Measurements from ENCODE around the gene HNF1B.
A peak's percentile ranks its signal among the peaks of the same experiment; 100 is the strongest.
"Not testable (repeated sequence)": the region's sequence is repeated elsewhere in the genome, so short reads cannot be mapped to it uniquely, and the experiment has no call there.

The HNF1B gene, protein sequence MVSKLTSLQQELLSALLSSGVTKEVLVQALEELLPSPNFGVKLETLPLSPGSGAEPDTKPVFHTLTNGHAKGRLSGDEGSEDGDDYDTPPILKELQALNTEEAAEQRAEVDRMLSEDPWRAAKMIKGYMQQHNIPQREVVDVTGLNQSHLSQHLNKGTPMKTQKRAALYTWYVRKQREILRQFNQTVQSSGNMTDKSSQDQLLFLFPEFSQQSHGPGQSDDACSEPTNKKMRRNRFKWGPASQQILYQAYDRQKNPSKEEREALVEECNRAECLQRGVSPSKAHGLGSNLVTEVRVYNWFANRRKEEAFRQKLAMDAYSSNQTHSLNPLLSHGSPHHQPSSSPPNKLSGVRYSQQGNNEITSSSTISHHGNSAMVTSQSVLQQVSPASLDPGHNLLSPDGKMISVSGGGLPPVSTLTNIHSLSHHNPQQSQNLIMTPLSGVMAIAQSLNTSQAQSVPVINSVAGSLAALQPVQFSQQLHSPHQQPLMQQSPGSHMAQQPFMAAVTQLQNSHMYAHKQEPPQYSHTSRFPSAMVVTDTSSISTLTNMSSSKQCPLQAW

DNA sequence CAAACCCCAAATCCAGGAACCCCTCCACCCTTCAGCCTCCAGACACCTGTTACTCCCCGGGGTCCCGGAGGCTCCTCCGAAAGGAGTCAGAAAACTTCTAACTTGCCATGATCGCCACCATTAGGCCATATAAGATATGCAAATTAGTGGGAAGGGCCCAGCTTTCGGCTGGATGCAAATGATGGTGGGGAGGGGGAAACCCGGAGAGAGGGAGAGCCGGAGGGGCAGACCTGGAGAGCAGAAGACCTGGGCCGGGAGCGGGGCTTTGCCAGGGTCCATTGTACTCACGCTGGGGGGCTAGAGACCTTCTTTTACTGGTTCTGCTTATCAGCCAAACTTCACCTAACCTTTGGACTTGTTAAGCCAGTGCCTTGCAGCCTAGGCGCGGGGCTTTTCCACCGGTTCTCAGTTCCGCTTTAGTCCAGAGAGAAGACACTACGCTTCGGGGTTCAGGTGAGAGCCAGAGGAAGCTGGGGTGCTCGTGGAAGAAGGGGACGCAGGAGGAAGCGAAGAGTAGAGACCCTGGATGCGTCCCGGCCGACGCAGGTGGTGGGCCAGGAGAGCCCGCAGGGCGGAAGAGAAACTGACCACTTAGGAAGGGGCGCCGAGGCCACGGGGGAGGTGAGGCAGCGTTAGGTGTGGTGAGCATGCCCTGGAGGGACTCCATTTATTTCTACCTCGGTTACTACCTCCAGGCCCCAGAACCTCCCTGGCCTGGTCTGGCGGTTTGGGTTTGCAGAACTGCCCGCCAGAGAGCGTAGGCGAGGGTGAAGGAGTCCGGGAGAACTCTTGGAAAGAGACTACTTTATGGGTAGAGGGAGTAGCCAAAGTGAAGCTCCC lies at the start of gene HNF1B:
Gene HNF1B, minus strand, starts transcription at position 99 of the 840 bp plus-strand sequence. CDS start 175 bp downstream, outside the sequence.
- no peak for DNase-seq (ENCODE audit: low read depth)

DNA sequence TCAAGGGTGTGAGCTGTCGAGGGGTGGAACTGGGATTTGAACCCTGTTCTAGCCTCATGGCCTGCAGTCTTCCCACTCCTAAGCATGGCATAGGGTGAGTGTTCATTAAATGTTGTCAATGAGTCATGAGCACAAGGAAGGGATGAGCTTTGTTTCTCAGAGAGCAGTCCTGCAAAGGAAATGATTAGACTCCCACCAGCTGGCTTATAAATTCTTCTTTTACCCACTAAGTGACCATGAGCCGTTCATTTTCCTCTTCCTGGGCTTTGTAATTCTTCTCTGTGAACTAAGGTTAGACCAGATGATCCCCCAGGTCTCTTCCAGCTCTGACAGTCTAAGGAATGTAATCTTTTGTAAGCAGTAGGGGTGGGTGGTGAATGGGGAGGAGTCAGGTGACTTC lies 47.9 kb upstream of the HNF1B start:
- DNase-seq (ENCODE audit: low read depth), result peak; percentile 45

DNA sequence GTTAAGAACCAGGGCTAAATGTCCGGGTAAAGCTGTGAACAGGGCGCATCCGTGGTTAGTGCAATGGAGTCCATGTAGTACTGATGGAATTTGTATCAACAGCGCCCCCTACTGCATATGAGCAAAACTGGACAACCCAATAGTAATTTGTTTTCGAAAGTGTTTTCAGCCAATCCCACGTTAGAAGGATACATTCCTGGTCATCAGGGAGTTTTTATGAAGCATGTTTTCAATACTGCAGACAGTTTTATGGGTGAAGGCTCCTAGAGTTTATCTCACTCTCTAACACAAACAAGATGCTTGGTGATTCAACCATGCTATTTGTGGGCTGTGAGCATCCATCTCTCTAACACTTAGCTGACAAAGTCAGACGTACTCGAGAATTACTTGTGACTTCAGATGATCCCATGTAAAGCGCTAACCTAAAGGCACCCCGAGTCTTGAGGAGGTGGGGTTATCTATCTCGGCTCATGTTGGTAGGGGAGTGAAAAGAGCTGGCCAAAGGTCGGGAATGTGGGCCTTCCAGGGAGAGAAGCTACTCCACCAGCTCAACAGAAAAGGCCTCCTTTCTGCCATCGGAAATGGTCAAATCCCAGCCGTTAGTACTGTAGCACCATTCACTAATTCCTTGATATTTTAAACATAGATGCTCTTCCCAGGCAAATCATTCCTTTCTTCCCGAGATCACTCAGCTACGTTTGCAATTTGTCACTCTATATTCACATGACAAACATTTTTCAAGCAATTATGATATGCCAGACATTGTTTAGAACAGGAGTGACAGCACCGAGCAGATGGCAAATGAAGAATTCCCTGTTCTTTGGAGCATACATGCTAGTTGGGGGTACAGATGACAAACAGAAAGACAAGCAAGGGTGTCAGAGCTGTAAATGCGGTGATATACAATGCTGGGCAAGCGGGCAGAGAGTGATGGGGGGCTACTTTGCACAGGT lies 46.9 kb upstream of the HNF1B start:
- DNase-seq (ENCODE audit: low read depth), result no peak

DNA sequence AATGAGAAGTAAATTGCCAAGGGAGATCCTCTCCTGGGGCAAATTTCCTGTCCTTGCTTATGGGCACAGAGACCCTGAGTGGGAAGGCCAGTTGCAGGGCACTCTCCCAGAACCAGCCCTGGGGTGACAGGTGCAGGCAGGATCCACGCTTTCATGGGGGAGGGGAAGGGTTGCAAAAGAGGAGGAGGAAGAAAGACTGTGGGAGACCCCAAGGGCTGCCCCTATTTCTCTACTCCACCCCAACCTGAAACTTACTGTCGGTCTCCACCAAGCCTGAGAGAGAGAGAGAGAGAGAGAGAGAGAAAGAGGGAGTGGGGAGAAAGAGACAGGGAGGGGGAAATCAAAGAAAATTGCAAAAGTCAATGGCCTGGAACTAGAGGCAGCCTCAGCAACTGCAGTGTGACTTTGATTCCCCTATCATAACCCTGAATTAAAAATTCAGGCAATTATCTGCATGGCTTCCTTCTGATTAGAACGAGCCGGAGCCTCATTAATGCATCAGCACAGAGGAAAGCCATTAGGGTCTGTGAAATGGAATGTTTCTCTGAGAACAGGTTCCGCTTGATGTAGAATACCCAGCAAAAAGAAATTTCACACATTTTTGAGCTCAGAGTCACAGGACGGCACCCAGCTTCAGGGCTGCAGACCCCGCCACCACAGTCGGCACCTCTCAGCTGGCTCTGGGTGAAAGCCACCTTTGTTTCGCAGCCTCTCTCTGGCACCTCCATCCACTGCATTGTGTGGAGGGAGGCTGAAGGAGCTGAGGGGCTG lies 45.1 kb upstream of the HNF1B start:
- DNase-seq (ENCODE audit: low read depth), result no peak

DNA sequence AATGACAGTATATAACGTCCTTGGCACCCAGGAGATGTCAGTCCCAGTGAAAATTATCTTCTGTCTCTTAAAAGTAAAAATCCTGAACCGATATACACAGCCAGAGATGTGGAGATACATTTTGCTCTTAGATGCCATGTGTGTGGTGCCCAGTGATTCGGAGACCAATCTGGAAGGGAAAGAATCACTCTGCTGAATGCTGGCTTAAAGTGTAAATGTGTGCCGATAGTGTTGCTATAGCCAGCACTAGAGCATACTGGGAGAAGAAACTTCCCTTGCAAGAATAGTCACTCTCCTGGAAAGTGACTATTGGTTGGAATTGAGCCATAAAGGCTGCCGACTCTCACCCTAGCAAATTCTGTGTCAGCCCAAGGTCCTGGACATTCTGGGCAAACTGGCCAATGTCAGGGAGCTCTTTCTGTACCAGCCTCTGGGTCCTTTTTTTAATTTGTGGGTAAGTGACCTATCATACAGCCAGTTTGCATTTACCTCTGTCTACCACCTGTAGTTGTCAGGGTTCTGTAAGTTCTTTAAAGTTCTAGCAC lies 44.2 kb upstream of the HNF1B start:
- DNase-seq (ENCODE audit: low read depth), result no peak

DNA sequence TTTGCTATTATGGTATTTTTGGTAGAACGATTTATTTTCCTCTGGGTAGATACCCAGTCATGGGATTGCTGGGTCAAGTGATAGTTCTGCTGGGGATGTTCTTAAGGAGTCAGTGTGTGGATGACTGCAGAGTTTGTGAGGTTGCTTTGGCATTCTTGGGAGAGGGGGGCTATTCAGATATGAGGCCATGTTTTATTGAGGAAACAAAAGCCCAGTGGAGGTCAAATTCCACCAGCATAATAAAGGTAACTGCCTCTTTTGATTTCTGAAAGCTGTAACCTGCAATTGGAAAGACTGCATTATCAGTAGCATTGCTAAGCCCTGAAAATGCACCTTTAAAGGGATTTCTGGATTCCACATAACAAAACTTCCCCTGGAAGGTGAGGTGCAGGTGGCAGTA lies 43.7 kb upstream of the HNF1B start:
- DNase-seq (ENCODE audit: low read depth), result no peak

DNA sequence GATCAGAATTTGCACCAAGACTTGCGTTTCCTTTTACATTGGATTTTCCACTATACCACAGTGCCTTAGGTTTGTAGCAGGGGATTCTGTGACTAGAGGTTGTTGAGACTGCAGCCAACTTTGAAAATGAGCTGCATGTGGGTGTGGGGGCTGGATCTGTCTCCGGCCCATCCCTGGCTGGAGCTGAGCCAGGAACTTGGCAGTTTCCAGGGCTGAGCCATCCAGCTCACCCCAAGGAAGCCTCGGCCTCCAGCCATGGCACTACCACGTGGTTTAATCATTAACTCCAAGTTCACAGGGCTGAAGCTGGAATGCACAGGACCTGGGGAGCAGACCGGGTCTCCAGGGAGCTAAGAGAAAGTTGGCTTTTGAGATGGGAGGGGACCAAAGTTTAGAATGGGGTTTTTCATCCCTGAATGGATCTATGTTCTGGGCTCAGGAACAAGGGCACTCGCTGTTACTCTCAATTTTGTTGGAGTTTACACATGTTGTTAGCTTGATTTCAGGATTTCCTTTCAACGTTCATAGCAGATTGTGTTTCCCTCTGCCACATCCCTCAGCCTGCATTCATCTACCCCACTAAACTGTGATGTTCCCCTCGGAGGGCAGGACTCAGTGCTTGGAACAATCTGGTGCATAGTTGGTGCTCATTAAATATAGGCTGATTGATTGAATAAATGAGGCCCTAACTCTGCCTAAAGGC lies 42.3 kb upstream of the HNF1B start:
- DNase-seq (ENCODE audit: low read depth), result no peak

DNA sequence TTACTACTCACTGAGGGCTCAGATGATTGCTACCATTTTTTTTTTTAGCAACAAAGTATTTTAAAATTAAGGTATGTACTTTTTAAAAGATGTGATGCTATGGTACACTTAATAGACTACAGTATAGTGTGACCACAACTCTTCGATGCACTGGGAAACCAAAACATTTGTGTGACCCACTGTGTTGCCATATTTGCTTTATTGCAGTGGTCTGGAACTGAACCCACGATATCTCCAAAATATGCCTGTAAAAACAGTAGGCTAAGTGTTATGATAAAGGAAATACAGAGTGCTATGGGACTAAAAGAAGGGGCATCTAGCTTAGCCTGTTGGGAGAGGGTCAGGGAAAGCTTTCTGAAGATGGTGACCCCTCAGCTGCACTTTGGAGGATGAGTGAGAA lies 41.6 kb upstream of the HNF1B start:
- DNase-seq (ENCODE audit: low read depth), result no peak

DNA sequence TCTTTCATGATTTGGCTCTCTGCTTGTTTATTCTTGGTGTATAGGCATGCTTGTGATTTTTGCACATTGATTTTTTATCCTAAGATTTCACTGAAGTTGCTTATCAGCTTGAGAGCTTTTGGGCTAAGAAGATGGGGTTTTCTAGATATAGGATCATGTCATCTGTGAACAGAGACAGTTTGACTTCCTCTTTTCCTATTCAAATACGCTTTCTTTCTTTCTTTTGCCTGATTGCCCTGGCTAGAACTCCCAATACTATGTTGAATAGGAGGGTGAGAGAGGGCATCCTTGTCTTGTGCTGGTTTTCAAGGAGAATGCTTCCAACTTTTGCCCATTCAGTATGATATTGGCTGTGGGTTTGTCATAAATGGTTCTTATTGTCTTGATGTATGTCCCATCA lies 37.6 kb upstream of the HNF1B start:
- not testable (repeated sequence) for DNase-seq (ENCODE audit: low read depth)

DNA sequence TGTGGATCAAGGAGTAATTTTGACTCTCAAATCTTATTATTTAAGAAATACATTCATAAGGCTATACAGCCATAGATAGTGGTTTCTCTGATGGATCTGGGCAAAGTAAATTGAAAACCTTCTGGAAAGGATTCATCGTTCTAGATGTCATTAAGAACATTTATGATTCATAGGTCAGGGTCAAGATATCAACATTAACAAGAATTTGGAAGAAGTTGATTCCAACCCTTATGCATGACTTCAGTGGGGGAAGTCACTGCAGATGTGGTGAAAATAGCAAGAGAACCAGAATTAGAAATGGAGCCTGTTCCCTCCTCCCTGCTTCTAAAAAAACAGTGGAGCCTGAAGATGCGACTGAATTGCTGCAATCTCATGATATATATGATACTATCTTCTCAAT lies 36.6 kb upstream of the HNF1B start:
- no peak for DNase-seq (ENCODE audit: low read depth)

DNA sequence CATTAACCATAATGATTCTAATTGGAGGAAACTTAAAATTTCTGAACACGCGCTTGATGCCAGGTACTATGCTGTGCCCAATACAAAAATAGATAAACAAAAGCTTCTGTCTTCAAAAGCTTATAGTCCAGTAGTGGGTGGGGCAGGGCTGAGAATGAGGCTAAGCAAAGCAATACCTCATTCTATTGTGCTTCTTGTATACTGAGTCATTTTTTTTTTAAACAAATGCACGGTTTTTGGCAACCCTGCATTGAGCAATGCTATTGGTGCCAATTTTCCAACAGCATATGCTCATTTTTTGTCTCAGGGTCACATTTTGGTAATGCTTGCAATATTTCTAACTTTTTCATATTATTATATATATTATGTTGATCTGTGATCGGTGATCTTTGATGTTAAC lies 34.7 kb upstream of the HNF1B start:
- peak; percentile 56 for DNase-seq (ENCODE audit: low read depth)

DNA sequence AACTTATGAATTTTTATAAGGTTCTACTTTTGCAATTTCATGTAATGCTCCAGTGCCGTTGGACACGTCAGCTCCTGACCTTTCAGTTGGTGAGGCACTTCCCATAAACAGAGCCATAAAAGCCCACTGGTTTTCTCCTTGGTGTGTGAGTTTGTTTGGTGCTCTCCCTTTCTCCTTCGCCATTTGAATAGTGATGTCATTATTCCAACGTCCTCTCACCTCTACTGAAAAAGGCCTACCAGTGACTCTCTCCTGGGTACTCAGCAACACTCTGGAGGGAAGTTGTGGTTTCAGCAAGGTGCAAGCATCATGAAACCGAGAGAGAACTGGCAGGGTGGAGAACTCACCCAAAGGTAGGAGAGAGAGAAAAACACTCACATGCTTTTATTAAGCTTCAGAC lies 29.6 kb upstream of the HNF1B start:
- DNase-seq (ENCODE audit: low read depth), result no peak

DNA sequence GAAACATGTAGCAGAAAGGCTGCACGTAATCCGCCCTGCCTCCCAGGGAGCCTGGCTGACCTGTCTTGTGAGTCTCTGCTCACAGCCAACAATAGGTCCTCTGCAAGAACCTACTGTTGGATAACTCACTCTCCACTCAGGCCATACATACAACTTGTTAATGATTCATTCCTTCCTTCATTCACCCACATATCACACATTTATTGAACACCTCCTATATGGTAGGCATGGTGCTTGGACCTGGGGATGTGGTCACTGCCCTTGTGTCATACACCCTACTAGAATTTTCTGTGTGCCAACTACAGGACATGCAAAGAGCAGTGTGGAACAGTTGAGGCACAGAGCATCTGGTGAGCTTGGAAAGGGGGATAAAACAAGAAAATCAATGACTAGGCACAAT lies 28.1 kb upstream of the HNF1B start:
- DNase-seq (ENCODE audit: low read depth), result no peak

DNA sequence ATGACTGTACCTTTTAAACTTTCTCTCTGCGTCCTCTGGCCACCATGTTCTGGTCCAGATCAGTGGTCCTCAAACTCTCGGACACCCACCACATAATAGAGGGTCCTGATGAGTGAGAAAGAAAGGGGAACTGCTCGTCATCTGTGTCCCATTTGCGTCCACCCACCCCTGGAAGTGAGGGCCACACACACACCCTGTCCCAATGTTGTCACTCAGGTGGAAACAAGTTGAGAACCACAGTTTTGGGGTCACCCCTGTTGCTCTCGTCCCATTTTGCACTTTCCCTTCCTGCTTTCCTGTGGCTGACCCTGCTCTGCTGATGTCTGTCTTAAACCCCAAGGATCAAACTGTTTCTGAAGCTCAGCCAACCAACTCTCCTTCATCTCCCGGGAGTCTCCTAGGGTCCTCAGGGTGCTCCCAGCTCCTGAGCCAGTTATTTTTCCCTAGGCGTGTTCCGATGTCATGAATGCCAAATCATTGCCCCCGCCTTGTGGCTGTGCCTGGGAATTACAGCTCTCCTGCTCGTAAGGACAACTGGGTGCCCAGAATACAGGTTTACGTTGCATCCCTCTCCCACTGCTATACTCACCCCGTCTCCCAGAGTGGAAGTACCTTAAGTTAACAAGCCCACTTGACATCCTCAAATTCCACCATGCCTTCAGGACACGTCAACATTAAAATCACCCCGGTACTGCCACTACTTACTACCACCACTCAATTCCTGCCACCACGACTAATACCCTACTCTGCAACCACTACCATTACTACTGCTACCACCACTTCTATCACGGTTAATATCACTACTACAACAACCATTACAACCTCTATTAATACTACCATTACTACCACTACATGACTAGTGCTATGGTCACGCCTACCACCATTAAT lies 26.0 kb upstream of the HNF1B start:
- DNase-seq (ENCODE audit: low read depth), result no peak

DNA sequence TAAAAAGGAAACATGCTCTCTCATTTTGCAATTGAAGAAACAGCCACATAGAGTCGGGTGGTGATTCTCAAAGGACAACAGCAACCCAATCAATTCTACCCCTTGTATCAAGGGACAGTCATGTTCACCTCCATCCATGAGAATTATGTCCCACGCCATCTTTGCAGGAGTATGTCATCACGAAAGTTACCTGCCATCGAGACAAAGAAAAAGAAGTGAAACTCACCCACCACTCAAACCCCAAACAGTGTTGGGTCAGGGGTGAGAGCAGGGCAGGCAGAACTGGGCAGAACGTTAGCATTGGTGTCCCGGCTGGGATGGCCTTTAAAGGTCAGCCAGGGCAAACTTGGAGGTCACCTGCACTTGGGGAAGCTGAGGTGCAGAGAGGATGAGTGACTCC lies 24.2 kb upstream of the HNF1B start:
- DNase-seq (ENCODE audit: low read depth), result no peak

DNA sequence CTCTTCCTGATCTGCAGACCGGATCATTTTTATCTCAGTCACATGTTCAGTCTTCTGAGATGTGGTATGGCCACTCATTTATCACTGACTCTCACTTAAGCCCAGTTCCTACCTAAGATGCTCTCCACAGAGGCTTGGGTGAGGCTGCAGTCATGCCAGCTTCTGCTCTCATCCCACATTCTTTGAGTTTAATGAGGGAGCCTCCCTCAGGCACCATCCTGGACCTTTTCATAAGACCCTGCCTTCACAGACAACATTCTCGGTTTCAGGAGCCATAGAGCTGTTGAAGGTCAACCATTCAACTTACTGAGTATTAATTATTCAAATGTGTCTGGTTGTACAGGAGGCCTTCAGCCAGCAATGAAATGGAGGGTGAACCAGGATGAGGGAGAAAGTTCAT lies 23.6 kb upstream of the HNF1B start:
- DNase-seq (ENCODE audit: low read depth), result no peak

DNA sequence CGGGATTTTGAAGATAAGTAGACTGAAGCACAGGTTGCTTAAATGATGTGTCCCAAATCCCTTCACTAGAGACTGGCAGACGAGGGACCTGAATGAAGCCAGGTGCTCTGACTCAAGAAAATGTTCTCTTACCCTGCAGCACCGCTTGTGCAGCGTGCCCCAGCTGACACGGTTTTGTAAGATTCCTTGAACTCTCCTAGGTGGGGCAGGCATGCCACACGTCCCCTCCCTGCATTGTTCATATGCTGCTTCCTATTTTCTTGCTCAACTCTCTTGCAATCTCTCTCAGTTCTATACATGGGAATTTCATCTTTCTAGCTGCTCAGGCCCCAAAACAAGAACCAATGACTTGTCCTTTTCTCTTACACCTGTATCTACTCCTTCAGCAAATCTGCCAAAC lies 22.1 kb upstream of the HNF1B start:
- DNase-seq (ENCODE audit: low read depth), result no peak

DNA sequence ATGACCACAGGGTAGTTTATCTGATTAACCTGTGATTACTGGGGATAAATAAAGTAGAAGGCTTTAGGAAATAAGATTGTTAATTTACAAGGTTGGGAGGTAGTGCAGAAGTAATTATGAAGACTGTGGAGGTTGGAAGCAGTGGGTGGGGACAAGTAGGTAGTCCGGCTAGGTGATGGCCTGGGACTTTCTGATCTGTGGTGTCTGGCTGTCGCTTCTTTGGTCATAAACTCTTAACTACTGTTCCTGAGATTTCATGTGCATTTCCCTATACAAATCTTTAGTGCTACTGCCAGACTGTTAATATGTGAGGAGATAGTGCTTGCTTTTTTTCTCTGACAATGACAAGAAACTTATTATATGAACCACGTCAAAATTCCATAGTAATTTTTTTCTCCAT lies 19.5 kb upstream of the HNF1B start:
- DNase-seq (ENCODE audit: low read depth), result no peak

DNA sequence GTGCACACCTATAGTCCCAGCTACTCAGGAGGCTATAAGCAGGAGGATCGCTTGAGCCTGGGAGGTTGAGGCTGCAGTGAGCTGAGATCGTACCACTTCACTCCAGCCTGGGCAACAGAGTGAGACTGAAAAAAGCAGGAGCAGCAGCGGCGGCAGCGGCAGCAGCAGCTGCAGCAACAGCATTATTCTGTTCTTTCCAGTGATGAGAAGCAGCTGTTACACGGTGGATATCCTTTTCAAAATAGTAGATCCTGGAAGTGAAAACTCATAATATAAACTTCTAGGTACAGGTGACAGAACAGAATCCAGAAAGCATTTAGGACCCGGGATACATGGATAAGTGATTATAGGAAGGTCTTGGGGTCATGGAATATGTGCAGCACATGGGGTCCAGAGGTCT lies 17.8 kb upstream of the HNF1B start:
- DNase-seq (ENCODE audit: low read depth), result no peak

Measured in HS-5 (cell line).